NCI-H510A treated with DMSO at 0.1 percent for 48 hours (cell line): Measurements from ENCODE around the gene SPEM2.
"Not testable (repeated sequence)": the region's sequence is repeated elsewhere in the genome, so short reads cannot be mapped to it uniquely, and the experiment has no call there.

ENCODE experiments used
- DNase-seq: peaks from one replicate; lab custom pipeline; 2025; lab: John Stamatoyannopoulos, UW

SPEM2 gene

GRCh38 chr17:7474767-7475166 is 49.4 kb downstream of the SPEM2 start:
- not testable (repeated sequence) for DNase-seq

GRCh38 chr17:7475764-7476422 is 50.5 kb downstream of the SPEM2 start:
- no peak for DNase-seq

GRCh38 chr17:7476494-7476893 is 51.1 kb downstream of the SPEM2 start:
- no peak for DNase-seq

- no peak for DNase-seq
Measured at GRCh38 chr17:7476951-7477350, 51.5 kb downstream of the SPEM2 start.
